HG03457 (cell line): ENCODE results near the gene ODAD4.

Experiments used
- ATAC-seq: cut with Tn5 transposase; IDR thresholded peaks from one replicate; pipeline ENCODE4 v1.9.1; 2021; ENCODE audit warnings: moderate number of reproducible peaks; ENCODE audit not compliant: unreplicated experiment

ODAD4 gene

DNA sequence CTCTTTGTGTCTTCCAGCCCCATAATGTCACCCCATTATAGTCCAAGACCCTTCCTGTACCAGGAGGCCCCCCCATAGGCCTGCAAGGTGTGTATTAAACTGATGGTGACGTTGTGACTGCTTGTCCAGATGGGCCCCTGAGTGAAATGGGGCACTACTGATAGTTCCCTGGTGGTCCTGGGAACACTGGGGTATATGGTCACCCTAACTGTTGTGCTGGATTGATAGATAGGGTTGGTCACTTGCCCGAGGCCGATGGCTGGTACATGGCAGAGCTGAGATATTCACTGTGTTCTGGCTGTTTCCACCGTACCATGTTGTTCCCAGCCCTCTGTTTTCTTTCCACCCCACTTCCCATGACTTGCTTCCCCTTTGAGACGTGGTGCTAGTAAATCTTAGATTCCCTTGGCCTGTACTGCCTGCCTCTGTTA is 40.5 kb downstream of the ODAD4 start:
- no peak for ATAC-seq

DNA sequence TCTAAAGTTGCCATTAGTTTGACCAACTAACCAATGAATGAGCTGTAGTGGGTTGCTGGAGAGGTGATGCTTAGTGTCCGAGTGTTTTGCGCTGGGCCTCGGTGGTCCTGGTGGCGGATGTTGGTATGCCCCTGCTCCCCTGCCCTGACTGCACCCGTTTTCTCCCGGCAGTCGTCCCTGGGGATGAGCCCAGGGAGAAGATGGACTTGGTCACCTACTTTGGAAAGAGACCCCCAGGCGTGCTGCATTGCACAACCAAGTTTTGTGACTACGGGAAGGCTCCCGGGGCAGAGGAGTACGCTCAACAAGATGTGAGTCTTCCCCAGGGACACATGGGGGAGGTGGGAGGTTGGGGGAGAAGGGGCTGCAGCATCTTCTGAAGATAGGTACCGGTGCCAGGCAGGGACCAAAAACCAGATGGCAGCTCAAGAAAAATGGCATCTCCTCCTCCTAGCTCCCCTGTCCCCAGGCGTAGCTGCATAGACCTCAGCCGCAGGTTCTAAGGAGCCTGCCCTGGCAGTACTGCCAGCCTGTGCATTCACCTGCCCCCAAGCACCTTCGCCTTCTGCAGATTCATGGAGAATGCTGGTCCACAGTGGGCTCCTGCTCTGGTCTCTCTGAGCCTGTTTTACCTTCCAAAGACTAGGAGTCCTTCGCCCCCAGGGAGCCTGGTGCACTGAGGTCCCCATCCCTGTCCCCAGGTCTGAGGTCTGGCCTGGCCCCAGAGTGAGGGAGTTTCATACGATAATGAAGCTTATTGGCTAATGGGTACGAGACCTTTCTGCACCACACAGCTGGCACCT is 41.5 kb downstream of the ODAD4 start:
- no peak for ATAC-seq

DNA sequence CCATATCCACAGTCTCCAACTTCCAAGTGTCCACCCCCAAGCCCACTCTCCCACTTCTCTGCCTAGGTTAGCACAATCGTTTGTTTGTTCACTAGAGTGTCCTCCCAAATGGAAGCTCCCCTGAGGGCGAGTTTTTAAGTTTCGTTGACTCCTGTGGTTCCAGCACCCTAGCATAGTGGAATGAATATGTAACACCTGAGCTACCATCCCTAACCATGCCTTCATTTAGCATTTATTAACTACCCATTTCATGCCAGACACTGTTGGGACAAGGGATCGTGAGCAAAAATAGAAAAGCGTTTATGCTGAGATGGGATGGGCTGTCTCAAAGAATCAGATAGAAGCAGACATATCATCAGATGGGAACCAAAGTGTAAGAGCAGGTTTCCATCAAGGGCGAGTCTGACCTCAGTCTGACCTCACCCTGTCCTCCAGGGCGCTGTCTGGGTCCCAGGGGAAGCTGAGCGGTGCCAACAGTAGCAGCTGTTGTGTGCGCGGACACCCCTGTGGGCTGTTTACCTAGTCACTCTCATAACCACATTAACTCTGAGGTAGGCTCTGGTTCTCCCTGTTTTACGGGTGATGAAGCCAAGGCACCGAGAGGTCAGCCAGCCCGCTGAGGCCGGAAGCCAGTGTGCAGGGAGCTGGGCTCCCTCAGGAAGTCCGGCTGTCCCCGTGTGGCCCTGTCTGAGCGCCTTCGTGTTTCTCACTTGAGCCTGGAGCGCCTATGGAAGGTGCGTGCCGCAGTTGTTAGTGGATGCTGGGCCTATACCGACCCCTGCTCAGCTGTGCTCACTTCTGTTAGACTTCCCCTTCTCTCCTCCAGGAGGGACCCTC is 42.4 kb downstream of the ODAD4 start:
- ATAC-seq: no peak

DNA sequence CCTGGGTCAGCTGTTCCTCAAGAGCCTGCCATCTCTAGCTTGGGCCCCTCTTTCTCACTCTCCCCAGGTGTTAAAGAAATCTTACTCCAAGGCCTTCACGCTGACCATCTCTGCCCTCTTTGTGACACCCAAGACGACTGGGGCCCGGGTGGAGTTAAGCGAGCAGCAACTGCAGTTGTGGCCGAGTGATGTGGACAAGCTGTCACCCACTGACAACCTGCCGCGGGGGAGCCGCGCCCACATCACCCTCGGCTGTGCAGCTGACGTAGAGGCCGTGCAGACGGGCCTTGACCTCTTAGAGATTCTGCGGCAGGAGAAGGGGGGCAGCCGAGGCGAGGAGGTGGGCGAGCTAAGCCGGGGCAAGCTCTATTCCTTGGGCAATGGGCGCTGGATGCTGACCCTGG is 43.0 kb downstream of the ODAD4 start:
- no peak for ATAC-seq

DNA sequence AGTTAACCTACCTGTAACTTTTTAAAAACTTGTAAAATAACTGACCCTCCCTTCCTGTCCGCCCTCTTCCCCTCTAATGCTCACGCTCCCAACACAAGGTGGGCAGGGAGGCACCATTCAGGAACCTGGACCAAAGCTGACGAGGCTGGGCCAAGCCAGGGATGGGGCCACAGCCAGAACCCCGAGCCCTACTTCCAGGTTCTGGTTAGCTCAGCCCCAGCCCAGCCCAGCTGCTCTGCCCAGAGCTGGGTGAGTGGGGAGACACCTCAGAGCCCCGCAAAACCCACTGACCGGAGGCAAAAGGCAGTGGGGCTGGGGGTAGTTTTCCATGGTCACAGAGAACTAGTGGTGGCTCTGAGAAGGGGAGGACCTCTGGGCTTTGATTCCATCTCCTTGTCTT is 43.6 kb downstream of the ODAD4 start:
- ATAC-seq: no peak

DNA sequence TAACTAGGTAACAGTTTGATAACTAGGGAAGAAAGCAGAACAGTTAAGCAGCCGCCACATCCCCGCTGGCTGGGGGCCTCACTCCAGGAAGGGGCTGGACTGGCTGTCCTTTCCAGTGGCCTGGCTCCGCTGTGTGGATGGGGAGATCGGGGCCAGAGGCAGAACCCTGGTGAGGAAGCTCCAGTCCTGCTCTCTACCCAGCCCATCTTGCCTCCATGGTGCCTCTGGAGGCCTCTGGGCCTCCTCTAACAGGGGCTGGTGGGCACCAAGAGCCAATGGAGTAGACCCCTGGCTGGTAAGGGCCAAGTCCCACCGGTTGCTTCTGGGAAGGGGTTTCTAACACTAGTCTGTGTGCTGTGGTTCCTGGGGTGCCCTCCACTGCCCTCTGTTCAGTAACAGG is 44.2 kb downstream of the ODAD4 start:
- no peak for ATAC-seq

DNA sequence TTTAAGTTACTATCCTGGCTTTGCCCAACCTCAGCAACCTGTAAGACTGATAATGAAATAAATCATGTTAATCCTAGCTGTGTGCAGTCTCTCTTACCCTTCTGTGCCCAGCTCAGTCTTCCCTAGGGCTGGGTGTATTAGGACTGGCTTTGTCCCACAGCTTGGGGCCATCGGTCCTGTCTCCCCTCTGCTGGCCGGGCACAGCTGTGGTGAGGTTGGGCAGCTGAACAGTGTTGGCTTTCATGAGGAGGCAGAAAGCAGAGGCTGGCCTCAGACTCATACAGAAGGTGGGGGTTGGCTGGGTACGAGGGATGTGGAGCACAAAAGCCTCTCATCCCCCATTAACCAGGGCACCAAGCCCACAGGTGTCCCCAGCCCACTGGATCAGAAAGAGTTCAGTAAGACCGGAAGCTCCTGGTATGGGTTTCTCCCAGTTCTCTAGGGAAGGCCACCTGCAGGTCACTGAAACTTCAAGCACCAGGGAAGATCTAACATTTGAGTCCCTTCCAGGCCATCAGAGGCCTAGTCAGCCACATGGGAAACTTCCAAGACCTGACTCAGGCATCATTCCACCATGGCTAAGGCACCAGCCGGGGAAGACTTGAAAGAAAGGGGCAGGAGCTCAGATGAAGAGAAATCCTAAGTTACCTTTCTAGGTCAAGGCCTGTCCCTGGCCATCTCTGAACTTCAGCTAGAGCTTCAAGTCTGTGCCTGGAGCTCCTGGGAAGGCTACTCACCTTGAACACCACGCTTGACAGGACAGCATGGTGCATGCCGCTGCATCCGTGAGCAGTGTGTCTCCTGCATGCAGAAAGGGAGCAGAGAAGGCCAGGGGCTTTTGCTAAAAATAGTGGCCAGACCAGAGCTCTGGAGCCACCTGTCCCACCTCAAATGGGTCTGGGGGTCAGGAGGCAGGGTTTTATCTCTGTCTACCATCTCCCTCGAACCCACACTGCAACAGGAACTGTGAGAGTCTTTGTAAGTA is 45.0 kb downstream of the ODAD4 start:
- no peak for ATAC-seq

DNA sequence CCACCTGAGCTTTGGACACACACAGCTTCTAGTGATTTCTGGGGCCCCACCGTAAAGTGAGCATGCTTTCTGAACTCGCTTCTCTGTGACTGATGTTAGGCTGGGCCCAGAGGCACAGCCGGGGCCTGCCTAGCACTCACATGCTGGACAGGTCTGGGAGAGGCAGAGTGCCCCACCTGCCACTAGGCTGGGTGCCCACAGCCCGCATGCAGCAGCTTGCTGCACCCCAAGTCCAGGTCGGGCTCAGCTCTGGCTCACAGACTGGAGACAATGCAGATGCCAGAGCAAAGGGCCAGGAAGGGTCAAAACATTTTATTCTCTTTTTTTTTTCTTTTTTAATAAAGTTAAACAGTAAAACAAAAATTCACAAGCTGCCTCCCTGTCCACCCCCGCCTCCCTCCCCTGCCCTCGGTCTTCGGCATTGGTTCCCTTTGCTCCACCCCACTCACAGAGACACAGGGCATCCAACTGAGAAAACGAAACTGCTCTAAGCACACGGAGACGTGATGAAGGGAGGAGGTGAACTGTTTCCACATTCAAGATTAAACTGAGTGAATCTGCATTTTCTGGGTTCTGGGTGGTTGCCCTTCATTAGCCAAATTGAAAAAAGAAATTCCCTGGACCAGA is 45.8 kb downstream of the ODAD4 start:
- ATAC-seq: no peak

DNA sequence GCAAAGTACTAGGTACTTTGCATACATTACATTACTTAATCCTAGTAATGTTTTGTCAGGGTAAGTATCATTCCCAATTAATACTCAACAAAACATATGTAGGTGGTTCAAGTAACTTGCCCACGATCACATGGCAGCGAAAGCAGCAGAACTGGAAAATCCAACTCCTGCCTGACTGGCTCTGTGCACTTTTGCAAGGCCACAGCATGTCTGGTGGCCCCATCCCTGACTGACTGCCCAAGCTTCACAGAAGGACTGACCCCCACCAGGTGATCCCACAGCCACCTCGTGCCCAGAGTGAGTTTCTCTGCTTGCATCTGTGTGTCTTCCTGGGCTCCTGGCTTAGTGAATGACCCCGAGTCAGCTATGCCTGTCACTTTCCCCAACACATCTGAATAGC is 47.6 kb downstream of the ODAD4 start:
- ATAC-seq: no peak

DNA sequence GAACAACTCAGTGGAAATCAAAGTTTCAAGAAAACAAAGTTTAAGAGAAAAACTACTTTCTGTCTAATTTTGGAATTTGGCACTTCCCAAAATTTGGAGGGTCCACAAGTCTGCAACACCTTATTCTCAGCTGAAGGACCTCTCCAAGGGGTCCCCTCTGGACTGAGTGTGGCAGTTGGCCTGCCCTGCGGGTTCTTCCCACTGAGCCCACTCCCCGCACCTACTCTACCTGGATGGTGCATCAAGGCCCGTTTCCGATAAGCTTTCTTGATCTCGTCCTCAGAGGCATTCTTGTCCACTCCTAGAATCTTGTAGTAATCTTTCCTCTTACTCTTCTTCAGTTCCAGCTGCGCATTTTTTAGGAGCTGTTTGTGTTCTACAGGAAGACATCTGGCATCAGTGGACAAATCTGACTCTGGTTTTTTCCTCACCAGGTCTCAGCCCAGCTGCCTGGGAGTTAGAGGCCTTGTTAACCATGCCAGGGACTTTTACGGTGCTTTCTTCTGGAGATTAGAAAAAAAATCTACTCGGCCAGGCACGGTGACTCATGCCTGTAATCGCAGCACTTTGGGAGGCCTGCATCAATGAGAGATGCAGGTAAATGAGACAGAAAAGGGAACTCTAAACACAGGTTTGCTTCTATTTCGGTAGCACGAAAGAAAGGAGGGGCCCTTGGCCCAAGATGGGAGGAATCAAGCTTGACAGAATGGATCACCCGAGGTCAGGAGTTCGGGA is 51.8 kb downstream of the ODAD4 start:
- ATAC-seq: no peak

DNA sequence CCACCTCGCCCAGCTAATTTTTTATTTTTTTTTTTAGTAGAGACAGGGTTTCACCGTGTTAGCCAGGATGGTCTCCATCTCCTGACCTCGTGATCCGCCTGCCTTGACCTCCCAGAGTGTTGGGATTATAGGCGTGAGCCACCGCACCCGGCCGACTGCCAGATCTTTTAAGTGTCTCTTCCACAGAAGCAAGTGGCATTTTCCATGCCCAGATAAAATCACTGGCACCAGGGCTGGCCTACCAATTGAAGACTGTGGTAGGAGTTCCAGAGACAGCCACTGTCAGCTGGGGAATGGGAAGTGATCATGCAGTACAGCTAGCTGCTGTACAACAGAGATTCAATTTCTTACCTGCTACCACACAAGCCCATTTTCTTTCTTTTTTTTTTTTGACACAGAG is 54.0 kb downstream of the ODAD4 start:
- no peak for ATAC-seq

DNA sequence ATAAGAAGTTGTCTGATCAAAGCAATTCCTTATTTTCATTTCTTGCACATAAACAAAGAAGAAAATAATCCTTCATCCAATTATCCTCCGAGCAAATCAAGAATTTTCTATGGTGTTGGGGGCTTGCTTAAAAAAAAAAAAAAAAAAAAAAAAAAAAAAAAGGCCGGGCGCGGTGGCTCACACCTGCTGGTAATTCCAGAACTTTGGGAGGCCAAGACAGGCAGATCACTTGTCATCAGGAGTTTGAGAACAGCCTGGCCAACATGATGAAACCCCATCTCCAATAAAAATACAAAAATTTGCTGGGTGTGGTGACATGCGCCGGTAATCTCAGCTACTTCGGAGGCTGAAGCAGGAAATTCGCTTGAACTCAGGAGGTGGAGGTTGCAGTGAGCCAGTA is 55.5 kb downstream of the ODAD4 start:
- no peak for ATAC-seq

DNA sequence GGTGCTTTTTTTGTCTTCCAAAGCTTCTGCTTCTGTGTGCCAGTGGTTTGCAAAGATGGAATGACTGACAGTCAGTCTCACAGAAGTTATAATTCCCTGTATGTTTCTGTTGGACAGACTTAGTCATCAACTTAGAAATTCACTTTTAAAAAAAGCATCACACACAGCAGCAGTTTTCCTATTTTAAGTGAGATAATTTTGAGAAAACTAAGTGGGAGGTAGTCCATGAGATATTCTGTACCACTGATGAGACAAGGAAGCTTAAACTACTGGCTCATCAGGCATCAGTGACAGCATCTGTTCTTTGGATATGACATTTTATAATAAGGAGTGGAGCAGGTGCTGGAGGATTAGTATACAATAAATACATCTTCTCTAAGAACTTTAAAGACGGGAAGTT is 56.2 kb downstream of the ODAD4 start:
- no peak for ATAC-seq

DNA sequence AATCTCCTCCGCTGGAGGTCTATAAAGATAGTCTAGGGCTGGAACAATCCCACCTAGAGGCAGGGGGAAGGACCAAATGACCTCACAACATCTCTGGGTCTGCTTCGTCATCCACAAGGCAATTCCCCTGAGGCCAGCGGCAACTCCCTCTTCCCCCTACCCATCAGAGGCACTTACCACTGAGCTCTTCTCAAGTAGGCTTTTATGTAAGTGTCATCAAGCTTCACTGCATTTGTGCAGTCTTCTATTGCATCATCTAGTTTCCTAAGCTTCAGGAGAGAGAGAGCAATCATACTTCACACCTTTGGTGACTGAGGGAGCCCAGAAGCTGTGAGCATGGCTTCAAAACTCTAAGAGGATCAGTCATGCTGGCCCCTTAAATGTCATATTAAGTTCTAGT is 57.2 kb downstream of the ODAD4 start:
- no peak for ATAC-seq

DNA sequence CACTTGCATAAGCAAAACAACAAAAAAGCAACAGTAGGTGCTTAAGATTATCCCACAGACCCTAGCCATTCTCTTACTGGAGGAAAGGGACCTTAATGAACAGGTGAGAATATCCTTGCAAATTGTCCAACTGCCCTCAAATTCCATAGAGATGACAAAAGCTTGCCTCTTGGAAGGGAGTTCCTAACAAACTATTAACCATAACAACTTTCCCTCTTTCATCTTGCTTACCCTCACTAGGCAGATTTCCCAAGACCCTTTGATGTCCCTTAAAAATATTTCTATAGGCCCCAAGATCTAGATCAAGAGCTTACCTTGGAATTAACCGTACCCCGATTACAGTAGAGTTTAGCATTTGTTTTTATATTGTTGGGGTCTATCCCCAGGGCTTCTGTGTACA is 58.0 kb downstream of the ODAD4 start:
- ATAC-seq: no peak

DNA sequence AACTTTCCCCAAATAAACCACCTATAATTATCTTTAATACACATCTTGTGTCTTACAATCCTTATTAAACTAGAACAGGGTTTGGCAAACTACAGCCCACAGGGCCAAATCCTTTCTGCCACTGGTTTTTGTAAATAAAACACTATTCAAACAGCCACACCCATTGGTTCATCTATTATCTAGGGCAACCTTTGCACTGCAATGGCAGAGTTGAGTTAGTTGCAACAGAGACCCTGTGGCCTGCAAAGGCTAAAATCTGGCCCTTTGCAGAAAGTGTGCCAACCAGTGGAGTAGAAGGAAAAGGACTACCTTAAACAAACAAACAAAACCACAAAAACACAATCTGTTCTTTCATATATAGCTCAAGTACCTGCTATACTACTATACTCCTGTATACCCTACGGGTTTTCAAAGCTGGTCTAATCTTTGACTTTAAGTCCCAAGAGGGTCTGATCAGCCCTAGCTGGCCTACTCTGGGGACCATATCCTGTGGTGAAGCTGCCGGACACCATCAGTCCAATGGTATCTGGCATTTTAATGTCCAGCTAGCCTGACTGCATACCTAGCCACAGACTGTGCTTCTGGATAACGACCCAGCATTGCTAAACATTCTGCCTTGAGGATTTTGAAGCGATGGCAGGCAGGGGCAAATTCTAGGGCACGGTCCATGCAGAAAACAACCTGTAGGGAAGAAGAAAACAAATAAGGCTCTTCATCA is 59.4 kb downstream of the ODAD4 start:
- ATAC-seq: no peak

DNA sequence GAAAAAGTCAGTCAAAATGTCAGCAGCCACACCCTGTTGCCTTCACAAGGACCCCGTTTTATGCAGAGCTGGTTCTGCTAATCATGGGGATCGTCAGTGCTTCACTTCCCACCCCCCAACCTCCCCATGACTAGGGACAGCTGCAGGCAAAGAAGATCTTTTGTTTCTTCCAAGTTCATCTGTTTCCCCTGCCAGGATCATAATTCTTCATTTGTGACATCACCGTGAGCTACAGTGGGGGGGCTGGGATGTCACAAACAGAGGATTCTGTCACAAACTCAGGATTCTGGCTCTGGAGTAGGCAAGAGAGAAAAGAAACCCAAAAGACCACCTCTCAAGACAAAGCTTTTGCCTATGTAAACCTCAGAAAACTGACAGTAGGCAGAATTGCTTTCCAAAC is 62.2 kb downstream of the ODAD4 start:
- no peak for ATAC-seq

DNA sequence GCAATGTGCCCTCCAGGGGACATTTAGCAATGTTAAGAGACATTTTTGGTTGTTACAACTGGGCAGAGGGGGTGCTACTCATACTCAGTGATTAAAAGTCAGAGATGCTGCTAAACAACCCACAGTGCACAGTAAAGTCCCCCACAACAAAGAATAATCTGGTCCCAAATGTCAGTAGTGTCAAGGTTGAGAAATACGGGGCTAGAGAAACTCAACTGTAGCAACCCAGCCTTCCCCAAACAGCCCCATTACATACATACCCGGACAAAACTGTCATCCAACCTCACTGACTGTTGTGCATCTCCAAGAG is 66.4 kb downstream of the ODAD4 start:
- no peak for ATAC-seq

DNA sequence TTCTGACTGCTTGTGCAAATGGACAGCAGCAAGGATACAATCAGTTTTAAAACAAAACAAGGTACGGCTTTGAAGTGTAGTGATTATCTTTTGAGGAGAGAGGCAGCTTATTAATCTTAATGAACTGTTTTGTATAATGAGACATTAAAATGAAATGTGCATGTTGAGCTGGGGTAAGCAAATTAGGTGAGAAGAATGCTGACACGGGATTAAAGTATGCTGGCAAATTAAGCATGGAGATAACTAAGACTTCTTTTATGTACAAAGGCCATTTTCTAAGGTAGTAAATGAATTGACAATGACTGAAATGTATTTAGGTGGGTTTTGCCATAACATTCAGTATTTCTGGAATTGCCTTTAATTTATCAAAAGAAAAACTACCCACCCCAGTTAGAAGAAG is 68.1 kb downstream of the ODAD4 start:
- no peak for ATAC-seq
